HG03432 (cell line): ENCODE data around the gene MON1B.

Source experiments
- ATAC-seq: cut with Tn5 transposase; IDR thresholded peaks from one replicate; pipeline ENCODE4 v1.9.1; 2021; ENCODE audit warnings: mild to moderate bottlenecking, moderate library complexity; ENCODE audit not compliant: unreplicated experiment

The MON1B gene

GRCh38 chr16:77195411-77195810, 4.4 kb downstream of the MON1B start:
- ATAC-seq = no peak

GRCh38 chr16:77197747-77198146, 6.8 kb downstream of the MON1B start:
- ATAC-seq = no peak

- no peak for ATAC-seq
These were observed 8.2 kb downstream of the MON1B start, which contains the start of gene SYCE1L for GRCh38 chr16:77199211-77199610. TSS of gene SYCE1L (plus strand) at chr16:77199408. CDS start at chr16:77199452, 44 bp downstream.

- ATAC-seq = no peak
These were observed 15.5 kb downstream of the MON1B start for GRCh38 chr16:77206533-77206932.

- no peak for ATAC-seq
These were observed 16.0 kb downstream of the MON1B start for GRCh38 chr16:77207030-77207429.

- no peak for ATAC-seq
These were observed 17.4 kb downstream of the MON1B start for GRCh38 chr16:77208382-77208781.

- peak; percentile 76 for ATAC-seq
These were observed 21.1 kb downstream of the MON1B start for GRCh38 chr16:77211880-77212740.

- ATAC-seq = peak; percentile 81
These were observed 22.0 kb downstream of the MON1B start for GRCh38 chr16:77212741-77213541.

- no peak for ATAC-seq
These were observed 22.6 kb downstream of the MON1B start for GRCh38 chr16:77213542-77214106.

GRCh38 chr16:77214411-77215138, 23.6 kb downstream of the MON1B start:
- ATAC-seq = no peak

GRCh38 chr16:77219437-77219836, 28.4 kb downstream of the MON1B start:
- ATAC-seq = no peak

GRCh38 chr16:77220427-77220826, 29.4 kb downstream of the MON1B start:
- peak; percentile 92 for ATAC-seq

- ATAC-seq = no peak
These were observed 30.5 kb downstream of the MON1B start for GRCh38 chr16:77221482-77221881.

GRCh38 chr16:77223184-77223583, 32.2 kb downstream of the MON1B start:
- ATAC-seq = no peak

- no peak for ATAC-seq
These were observed 34.2 kb downstream of the MON1B start for GRCh38 chr16:77225182-77225581.

- ATAC-seq = peak; percentile 96
These were observed 36.8 kb downstream of the MON1B start for GRCh38 chr16:77227745-77228144.

GRCh38 chr16:77231047-77231446, 40.1 kb downstream of the MON1B start:
- ATAC-seq = no peak

GRCh38 chr16:77233799-77234519, 43.0 kb downstream of the MON1B start:
- ATAC-seq = no peak

GRCh38 chr16:77234611-77235010, 43.6 kb downstream of the MON1B start:
- ATAC-seq = no peak

- peak; percentile 98 for ATAC-seq
These were observed 45.1 kb downstream of the MON1B start for GRCh38 chr16:77236063-77236511.
